Motor neuron (in vitro differentiated cells): Measurements from ENCODE around the gene DAND5. TPM values are rescaled to one million over a fixed set of nuclear protein-coding genes. Genes with fewer than 3 reads are reported as not detected.

Source experiments
- ATAC-seq, 8 experiments: fragments of 200-7000 bp; cut with Tn5 transposase; replicated peaks in 6 of 8; 2 replicates each; pipeline ENCODE4 v1.8.0; 2021; ENCODE audit warnings: mild to moderate bottlenecking in 8 of 8, moderate library complexity in 8 of 8
- H3K27ac ChIP-seq, 2 donors: fragments of 250-450 bp; sonication (Bioruptor Pico); 2 replicates each; pipeline ENCODE4 v1.9.0; 2021; ENCODE audit warnings: antibody characterized with exemption in 2 of 2, mild to moderate bottlenecking in 2 of 2, moderate library complexity in 1 of 2
- H3K4me1 ChIP-seq, 2 donors: fragments of 250-450 bp; sonication (Bioruptor Pico); replicated peaks in 1 of 2; 2 replicates each; pipeline ENCODE4 v1.6.1; 2021; ENCODE audit warnings: antibody characterized with exemption in 2 of 2, mild to moderate bottlenecking in 2 of 2, moderate library complexity in 1 of 2
- H3K4me3 ChIP-seq, 5 donors: fragments of 250-450 bp; sonication (Bioruptor Pico); 2 replicates each; pipeline ENCODE4 v1.9.0; 2021; ENCODE audit warnings: antibody characterized with exemption in 5 of 5, mild to moderate bottlenecking in 5 of 5, moderate library complexity in 4 of 5
- WGBS, 10 experiments: fragments of 450-650 bp; shearing (Covaris generic); methylation state at CpG; one replicate each; pipeline ENCODE4 v1.0.0; 2022; 5-methylcytosine and 5-hydroxymethylcytosine counted together
- in situ Hi-C, 9 experiments: fragments of 400-800 bp; cut with MboI; loops; one replicate each; pipeline ENCODE4 v1.15.0; 2021; ENCODE audit warnings: low sequenced_read_pairs in 9 of 9, low pct_unique_long_range_greater_than_20kb in 2 of 9; ENCODE audit not compliant: unreplicated experiment in 9 of 9
- total RNA-seq, 8 experiments: library from RNA; unstranded; fragments of 300-600 nt; gene quantifications; 2 replicates each; pipeline versions ENCODE4 v1.2.3 to v1.2.4, GENCODE V29; 2022

DAND5 gene
- total RNA-seq, 8 experiments from 2014 or later: 0.09 to 0.47 (median 0.31) TPM; not detected in 2

DNA sequence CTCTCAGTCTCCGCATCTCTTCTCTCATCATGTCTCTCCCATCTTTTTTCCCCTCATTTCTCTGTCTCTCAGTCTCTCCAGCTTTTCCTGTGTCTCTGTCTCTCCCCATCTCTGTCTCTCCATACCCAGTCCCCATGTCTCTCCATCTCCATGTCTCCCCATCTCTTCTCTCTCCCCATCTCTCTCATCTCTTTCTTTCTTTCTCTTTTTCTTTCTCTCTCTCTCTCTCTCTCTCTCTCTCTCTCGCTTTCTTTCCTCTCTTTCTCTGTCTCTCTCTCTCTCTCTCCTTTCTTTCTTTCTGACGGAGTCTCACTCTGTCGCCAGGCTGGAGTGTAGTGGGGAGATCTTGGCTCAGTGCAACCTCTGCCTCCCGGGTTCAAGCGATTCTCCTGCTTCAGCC, 13.3 kb downstream of the DAND5 start:
- WGBS, 10 experiments: 73 to 100% (median 90%) methylated on average over 2 to 6 of the region's 6 CpGs; no CpG with 5 or more reads in 2 of the 10 experiments
- ATAC-seq: no peak
- Histone ChIP-seq H3K4me1 (peaks cover 7 to 19% of the 10 kb centered on the region in 2 donors), H3K4me3 (no peak overlapping the region), H3K27ac (no peak overlapping the region)
- in situ Hi-C loops: loop anchor here (10.0 to 25.0 kb wide), 4 partner anchors 105 to 605 kb away; no protein-coding TSS in a partner anchor

DNA sequence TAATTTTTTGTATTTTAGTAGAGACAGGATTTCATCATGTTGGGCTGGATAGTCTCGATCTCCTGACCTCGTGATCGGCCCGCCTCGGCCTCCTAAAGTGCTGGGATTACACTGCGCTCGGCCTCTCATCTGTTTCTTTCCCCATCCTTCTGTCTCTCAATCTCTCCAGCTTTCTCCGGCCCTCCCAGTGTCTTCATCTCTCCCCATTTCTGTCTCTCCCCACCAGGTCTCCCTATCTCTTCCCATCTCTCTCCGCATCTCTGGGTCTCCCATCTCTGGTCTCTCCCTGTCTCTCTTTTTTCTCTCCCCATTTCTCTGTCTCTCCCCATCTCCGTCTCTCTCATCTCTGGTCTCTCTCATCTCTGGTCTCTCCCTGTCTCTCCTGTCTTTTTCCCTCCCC, 13.7 kb downstream of the DAND5 start:
- ATAC-seq: no peak

DNA sequence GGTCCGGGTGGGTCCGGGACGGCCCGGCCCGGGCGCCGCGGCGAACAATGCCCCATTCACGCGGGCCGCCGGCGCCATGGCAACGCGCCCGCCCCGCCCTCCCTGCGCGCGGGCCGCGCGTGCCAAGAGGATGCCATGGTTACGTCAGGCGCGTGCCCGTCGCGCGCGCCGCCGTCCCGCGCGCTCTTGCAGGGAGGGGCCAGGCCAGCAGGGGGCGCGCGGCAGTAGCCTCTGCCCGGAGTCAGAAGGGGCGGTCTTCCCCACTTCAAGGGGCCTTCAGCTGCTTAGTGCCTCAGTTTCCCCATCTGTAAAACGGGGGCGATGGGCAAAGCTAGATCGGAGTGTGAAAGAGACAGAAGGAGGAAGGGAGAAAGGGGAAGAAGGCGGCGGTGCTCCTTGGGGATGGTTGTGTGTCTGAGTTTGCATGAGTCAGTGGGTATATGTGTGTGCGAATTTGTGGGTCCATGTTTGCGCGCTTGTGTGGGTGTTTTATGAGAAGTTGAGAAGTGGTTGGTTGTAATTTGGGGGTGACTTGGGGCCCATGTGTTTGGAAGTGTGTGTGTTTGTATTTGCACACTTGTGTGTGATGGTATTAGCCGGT, 14.3 kb downstream of the DAND5 start:
- H3K4me3 ChIP-seq: peak overlapping the region; percentile 13 to 25 (median 19)
- ATAC-seq: peak; percentile 41 to 89 (median 52)
- 0 to 100% (median 33%) methylated on average over 1 to 8 of the region's 51 CpGs; no CpG with 5 or more reads in 2 of the 10 experiments for WGBS, 10 experiments
- in situ Hi-C loops: loop anchor here (10.0 to 25.0 kb wide), 4 partner anchors 104 to 604 kb away; no protein-coding TSS in a partner anchor
- H3K4me1 ChIP-seq: peaks cover 7 to 19% of the 10 kb centered on the region in 2 donors
- H3K27ac ChIP-seq: no peak overlapping the region

More for the DNA sequence above, 13.7 kb downstream of the DAND5 start:
- in situ Hi-C loops: loop anchor here (10.0 to 25.0 kb wide), 4 partner anchors 104 to 604 kb away; no protein-coding TSS in a partner anchor
- 13 to 60% (median 38%) methylated on average over 1 to 10 of the region's 10 CpGs; no CpG with 5 or more reads in 1 of the 10 experiments for WGBS, 10 experiments
- Histone ChIP-seq H3K4me1 (peaks cover 7 to 19% of the 10 kb centered on the region in 2 donors), H3K27ac (no peak overlapping the region), H3K4me3 (peak overlapping the region; percentile 13 to 25 (median 19))

GRCh38 chr19:12984143-12984627, 14.8 kb downstream of the DAND5 start:
- Histone ChIP-seq H3K27ac (no peak overlapping the region), H3K4me3 (no peak overlapping the region), H3K4me1 (peaks cover 7 to 19% of the 10 kb centered on the region in 2 donors)
- ATAC-seq: peak in 1 of 8 experiments; percentile 12
- in situ Hi-C loops: loop anchor here (10.0 to 25.0 kb wide), 4 partner anchors 103 to 603 kb away; no protein-coding TSS in a partner anchor
- WGBS, 10 experiments: 50 to 78% (median 63%) methylated on average over 1 to 3 of the region's 3 CpGs; no CpG with 5 or more reads in 4 of the 10 experiments

- no peak overlapping the region for H3K27ac ChIP-seq
- in situ Hi-C loops: loop anchor here (10.0 to 25.0 kb wide), 4 partner anchors 103 to 603 kb away; no protein-coding TSS in a partner anchor
- peak in 6 of 8 experiments; percentile 3 to 19 (median 16) for ATAC-seq
- WGBS, 10 experiments: 18% methylated on average over 2 of the region's 10 CpGs; no CpG with 5 or more reads in 9 of the 10 experiments
- peaks cover 7 to 19% of the 10 kb centered on the region in 2 donors for H3K4me1 ChIP-seq
- no peak overlapping the region for H3K4me3 ChIP-seq
Observed at GRCh38 chr19:12984683-12985048, 15.3 kb downstream of the DAND5 start.

DNA sequence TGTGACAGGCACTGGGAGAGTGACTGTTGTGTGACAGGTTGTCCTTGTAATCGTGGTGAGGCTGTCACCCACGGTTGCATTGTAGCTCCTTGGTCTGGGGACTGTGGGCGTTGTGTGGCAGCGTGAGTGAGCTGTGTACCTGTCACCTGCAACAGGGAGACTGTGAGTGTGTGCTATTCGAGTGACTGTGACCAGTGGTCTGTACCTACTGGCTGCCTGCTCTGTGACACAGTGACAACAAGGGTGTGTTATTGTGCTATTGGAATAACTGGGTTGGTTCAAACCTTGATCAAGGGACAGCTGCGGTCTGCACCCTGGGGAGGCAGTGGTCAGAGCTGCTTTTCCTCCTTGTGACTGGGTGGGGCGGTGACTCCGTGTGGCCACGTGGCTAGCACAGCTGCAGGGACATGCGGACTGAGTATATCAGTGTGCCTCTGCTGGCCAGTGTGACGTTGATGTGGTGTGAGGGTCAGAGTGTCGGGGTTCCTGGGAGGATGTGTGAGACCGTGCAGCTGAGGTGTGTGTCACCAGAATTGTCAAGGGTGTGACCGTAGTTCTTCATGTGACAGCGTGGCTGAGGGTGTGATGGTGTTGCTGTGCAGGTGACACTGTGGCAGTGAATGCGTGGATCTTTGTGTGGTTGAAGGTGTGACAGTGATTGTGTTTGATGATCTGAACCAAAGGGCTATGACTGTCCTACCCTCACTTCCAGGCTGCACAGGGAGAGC, 15.8 kb downstream of the DAND5 start:
- no peak overlapping the region for H3K4me3 ChIP-seq
- WGBS, 10 experiments: 10 to 41% (median 20%) methylated on average over 2 to 14 of the region's 16 CpGs; no CpG with 5 or more reads in 5 of the 10 experiments
- H3K27ac ChIP-seq: peak overlapping the region in 1 of 2 donors; percentile 13
- in situ Hi-C loops: loop anchor here (10.0 to 25.0 kb wide), 4 partner anchors 102 to 602 kb away; no protein-coding TSS in a partner anchor
- H3K4me1 ChIP-seq: peaks cover 7 to 19% of the 10 kb centered on the region in 2 donors
- ATAC-seq: peak; percentile 49 to 88 (median 86)

GRCh38 chr19:12986726-12987125, 17.4 kb downstream of the DAND5 start:
- H3K27ac ChIP-seq: no peak overlapping the region
- WGBS, 10 experiments: 40 to 100% (median 84%) methylated on average over 1 to 4 of the region's 12 CpGs; no CpG with 5 or more reads in 4 of the 10 experiments
- no peak for ATAC-seq
- H3K4me3 ChIP-seq: no peak overlapping the region
- in situ Hi-C loops: loop anchor here (10.0 to 25.0 kb wide), 4 partner anchors 101 to 601 kb away; no protein-coding TSS in a partner anchor
- H3K4me1 ChIP-seq: peaks cover 7 to 19% of the 10 kb centered on the region in 2 donors

DNA sequence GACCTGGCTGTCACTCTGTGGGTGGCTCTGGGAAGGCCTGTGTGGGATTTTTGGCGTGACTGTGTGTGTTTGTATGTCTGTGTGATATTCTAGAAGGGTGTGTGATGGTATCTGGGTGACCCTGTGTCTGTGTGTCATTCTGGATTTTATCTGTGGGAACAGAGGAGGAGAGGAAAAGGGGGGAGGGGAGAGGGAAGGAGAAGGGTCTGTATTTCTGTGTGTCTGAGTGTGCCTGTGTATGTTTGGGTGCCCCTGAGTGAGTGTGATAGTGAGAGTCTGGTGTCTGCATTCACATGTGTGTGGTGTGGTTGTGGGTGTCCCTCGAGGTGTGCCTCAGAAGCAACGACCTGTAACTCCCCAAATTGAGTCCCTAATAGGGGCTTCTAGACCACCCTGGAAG, 17.8 kb downstream of the DAND5 start:
- H3K4me3 ChIP-seq: no peak overlapping the region
- in situ Hi-C loops: loop anchor here (10.0 to 25.0 kb wide), 4 partner anchors 100 to 600 kb away; no protein-coding TSS in a partner anchor
- no peak overlapping the region for H3K27ac ChIP-seq
- H3K4me1 ChIP-seq: peaks cover 7 to 19% of the 10 kb centered on the region in 2 donors
- no peak for ATAC-seq
- 40 to 80% (median 70%) methylated on average over 1 to 2 of the region's 3 CpGs; no CpG with 5 or more reads in 6 of the 10 experiments for whole genome bisulfite sequencing, 10 experiments

DNA sequence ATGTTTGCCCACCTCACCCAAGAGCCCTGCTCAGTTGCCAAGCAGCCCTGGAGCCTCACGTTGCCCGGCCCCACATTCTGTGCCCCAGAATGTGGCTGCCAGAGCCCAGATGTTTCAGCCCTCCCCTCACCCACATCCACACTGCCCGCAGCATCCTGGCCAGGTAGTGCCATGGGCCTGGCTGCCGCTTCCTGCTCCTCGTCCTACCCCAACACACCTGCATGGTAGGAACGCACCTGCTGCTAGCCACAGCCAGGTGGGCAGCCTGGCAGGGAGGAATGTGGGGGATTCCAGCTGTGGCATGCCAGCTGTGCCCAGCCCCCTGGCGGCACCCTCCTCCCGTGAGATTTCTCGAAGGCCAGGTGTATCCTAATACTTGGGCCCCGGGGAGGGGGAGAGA, 18.4 kb downstream of the DAND5 start:
- Histone ChIP-seq H3K4me1 (peaks cover 7 to 19% of the 10 kb centered on the region in 2 donors), H3K27ac (no peak overlapping the region), H3K4me3 (no peak overlapping the region)
- no peak for ATAC-seq
- in situ Hi-C loops: loop anchor here (10.0 to 25.0 kb wide), 4 partner anchors 100 to 600 kb away; no protein-coding TSS in a partner anchor
- 41 to 67% methylated on average over 3 to 6 of the region's 10 CpGs; no CpG with 5 or more reads in 8 of the 10 experiments for WGBS, 10 experiments

DNA sequence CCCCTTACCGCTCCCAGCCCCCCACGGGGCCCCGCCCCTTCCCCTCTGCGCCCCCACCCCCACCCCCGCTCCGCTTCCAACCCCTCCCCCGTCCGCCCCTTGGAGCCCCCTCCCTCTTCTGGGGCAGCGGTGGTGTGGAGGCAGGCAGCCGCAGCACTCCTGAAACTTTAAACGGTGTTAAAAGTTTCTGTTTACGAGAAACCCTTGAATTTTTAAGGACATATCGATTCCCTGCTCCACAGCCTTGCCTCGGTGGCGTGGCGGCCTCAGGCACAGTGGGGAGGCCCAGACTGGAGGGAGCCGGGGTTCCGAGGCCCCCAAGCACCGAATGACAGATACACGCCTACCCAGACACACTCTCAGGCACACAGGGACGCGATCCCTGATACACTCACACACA, 21.1 kb downstream of the DAND5 start:
- Histone ChIP-seq H3K4me3 (no peak overlapping the region), H3K4me1 (peaks cover 0 to 4% of the 10 kb centered on the region in 2 donors), H3K27ac (no peak overlapping the region)
- no peak for ATAC-seq
- WGBS, 10 experiments: 0 to 84% (median 34%) methylated on average over 1 to 5 of the region's 22 CpGs; no CpG with 5 or more reads in 6 of the 10 experiments
- in situ Hi-C loops: loop anchor here in 4 of 9 experiments (25.0 kb wide), 3 partner anchors 97 to 597 kb away; no protein-coding TSS in a partner anchor

DNA sequence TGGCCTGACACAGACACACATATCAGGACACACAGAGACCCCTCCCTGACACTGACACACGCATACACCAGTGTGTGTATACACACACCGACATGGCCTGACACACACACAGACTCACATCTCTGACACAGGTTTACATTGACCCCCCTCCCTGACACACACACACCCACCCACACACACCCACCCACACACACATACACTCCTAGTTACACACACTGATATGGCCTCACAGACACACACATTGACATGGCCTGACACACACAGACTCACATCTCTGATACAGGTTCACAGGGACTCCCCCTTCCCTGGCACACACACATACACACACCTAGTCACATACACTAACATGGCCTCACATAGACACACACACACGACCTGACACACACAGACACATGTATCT, 21.5 kb downstream of the DAND5 start:
- 0% methylated on average over 1 of the region's 3 CpGs; no CpG with 5 or more reads in 9 of the 10 experiments for WGBS, 10 experiments
- ATAC-seq: no peak
- H3K27ac ChIP-seq: no peak overlapping the region

GRCh38 chr19:12991296-12991695, 21.9 kb downstream of the DAND5 start:
- Histone ChIP-seq H3K4me1 (peaks cover 0 to 4% of the 10 kb centered on the region in 2 donors), H3K4me3 (no peak overlapping the region), H3K27ac (no peak overlapping the region)
- in situ Hi-C loops: loop anchor here in 4 of 9 experiments (25.0 kb wide), 3 partner anchors 96 to 596 kb away; no protein-coding TSS in a partner anchor
- WGBS, 10 experiments: 29 to 100% (median 83%) methylated on average over 1 to 4 of the region's 5 CpGs; no CpG with 5 or more reads in 4 of the 10 experiments
- ATAC-seq: no peak

More for the DNA sequence above, 21.5 kb downstream of the DAND5 start:
- Histone ChIP-seq H3K4me1 (peaks cover 0 to under 1% of the 10 kb centered on the region in 2 donors), H3K4me3 (no peak overlapping the region)
- in situ Hi-C loops: loop anchor here in 4 of 9 experiments (25.0 kb wide), 3 partner anchors 96 to 596 kb away; no protein-coding TSS in a partner anchor
